ENCODE data around the gene FAM209B. TPM values are rescaled to one million over a fixed set of nuclear protein-coding genes. Genes with fewer than 3 reads are reported as not detected.
"Not testable (repeated sequence)": the region's sequence is repeated elsewhere in the genome, so short reads cannot be mapped to it uniquely, and the experiment has no call there.

Gene FAM209B, protein sequence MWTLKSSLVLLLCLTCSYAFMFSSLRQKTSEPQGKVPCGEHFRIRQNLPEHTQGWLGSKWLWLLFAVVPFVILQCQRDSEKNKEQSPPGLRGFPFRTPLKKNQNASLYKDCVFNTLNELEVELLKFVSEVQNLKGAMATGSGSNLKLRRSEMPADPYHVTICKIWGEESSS
- total RNA-seq: 1 to 10 TPM in 1 of 2 experiments, under 1 TPM in 1; 0.45 to 1.1 TPM

DNA sequence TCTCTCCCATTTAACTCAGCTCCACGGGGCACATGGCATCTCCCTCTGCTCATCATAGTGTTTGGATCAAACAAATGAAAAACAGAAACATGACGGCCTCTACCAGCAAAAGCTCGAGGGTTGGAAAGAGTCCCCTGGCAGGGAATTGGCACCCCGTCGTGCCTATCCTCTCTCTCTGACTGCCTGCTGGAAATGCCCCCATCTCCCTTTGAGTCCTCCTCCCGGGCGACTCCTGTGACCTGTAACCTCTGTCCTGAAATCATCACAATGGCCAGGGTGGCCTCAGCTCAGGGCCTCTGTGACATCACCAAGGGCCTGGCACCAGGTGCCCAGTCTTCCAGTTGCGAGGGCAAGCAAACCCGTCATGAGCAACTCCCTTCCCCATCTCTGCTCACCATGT lies at the start of gene FAM209B:
FAM209B (plus strand) TSS at position 301 of the 400 bp plus-strand sequence; CDS start at position 397, 96 bp downstream.
- DNase-seq; H3K4me1 Mint-ChIP-seq (ENCODE audit: low read depth); H3K27me3 Mint-ChIP-seq (ENCODE audit: low read depth); H3K36me3 Mint-ChIP-seq (ENCODE audit: low read depth); CTCF ChIA-PET; H3K27ac Mint-ChIP-seq; H3K4me3 Mint-ChIP-seq; ATAC-seq; H3K9me3 Mint-ChIP-seq (ENCODE audit: insufficient read depth); POLR2A ChIA-PET: not testable (repeated sequence)

DNA sequence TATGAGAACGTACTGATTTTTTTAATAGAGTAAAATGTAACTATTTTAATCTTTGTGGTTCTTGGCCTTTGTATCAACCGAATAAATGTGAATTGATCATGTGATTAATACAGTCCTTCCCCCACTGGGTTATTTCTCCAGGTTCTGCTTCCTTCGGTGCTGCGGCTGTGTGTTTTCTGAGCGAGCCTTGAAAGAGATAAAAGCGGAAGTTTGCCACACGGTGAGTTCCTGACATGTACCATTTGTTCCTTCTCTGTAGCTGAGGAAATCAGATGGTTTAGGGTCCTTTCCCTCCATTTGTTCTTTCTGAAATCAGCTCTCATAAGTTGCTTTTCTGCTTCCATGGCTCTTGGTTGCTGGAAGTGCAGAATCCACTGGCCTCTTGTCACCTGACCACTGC lies 49.1 kb upstream of the FAM209B start:
- H3K4me3 Mint-ChIP-seq: peak overlapping the region; percentile 58

DNA sequence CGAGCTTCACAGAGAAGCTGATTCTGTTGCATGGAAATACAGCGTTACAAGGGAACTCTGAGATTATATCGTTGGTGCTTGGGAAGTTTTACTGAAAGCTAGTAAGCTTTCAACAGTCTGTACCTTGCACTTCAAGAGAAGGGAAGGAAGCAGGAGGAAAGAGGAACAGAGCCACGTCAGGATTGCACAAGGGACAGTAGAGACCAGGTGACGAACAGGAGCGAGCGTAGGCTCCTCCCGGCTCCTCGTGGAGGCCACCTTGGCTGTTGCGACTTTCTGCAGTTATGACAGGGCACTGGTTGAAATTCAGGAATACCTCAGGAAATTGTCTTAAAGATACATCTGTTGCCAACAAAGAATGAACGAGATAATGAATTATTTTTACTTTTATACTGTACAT lies 45.8 kb upstream of the FAM209B start:
- peaks cover 69% of the 10 kb centered on the region for H3K36me3 Mint-ChIP-seq (ENCODE audit: low read depth)
- POLR2A ChIA-PET: no interaction called here
- CTCF ChIA-PET: no interaction called here
- H3K4me1 Mint-ChIP-seq (ENCODE audit: low read depth): peaks cover 21% of the 10 kb centered on the region
- no peak for ATAC-seq
- H3K27ac Mint-ChIP-seq: no peak overlapping the region
- no peak for DNase-seq
- H3K27me3 Mint-ChIP-seq (ENCODE audit: low read depth): no peaks in the 10 kb centered on the region
- H3K4me3 Mint-ChIP-seq: no peak overlapping the region
- no peaks in the 10 kb centered on the region for H3K9me3 Mint-ChIP-seq (ENCODE audit: insufficient read depth)

More for the DNA sequence above, 49.1 kb upstream of the FAM209B start:
- no peak for DNase-seq
- peak; percentile 38 for ATAC-seq
- ChIA-PET POLR2A (interaction anchor here (0.9 to 1.0 kb wide), 2 partner anchors 10 to 92 kb away, joined by 3 to 4 read pairs; partner anchors contain the start of genes AURKA and CSTF1), CTCF (no interaction called here)
- H3K27ac Mint-ChIP-seq: peak overlapping the region; percentile 83
- no peaks in the 10 kb centered on the region for H3K9me3 Mint-ChIP-seq (ENCODE audit: insufficient read depth)
- H3K36me3 Mint-ChIP-seq (ENCODE audit: low read depth): peaks cover 80% of the 10 kb centered on the region
- no peaks in the 10 kb centered on the region for H3K27me3 Mint-ChIP-seq (ENCODE audit: low read depth)
- peaks cover 21% of the 10 kb centered on the region for H3K4me1 Mint-ChIP-seq (ENCODE audit: low read depth)

DNA sequence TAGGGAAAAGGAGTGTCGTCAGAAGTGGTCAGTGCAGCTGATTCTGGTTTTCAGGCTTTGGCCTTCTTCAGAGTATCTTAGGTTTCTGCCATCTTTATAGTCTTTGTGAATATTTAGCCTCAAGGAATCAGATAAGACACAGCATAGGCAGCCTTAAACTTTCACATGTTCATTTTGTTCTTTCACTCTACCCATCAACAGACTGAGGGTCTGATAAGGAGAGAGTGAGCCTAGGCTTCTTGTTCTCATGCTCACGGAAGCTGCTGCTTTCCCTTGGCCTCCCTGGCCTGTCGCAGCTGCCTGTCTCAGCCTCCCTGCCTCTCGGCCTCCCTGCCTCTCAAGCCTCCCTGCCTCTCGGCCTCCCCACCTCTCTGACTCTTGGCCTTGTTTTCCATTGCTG lies 44.5 kb upstream of the FAM209B start:
- no peaks in the 10 kb centered on the region for H3K27me3 Mint-ChIP-seq (ENCODE audit: low read depth)
- ATAC-seq: no peak
- ChIA-PET POLR2A (no interaction called here), CTCF (no interaction called here)
- peaks cover 67% of the 10 kb centered on the region for H3K36me3 Mint-ChIP-seq (ENCODE audit: low read depth)
- no peak for DNase-seq
- H3K9me3 Mint-ChIP-seq (ENCODE audit: insufficient read depth): no peaks in the 10 kb centered on the region
- H3K4me1 Mint-ChIP-seq (ENCODE audit: low read depth): peaks cover 12% of the 10 kb centered on the region
- H3K27ac Mint-ChIP-seq: peak overlapping the region; percentile 47
- no peak overlapping the region for H3K4me3 Mint-ChIP-seq

DNA sequence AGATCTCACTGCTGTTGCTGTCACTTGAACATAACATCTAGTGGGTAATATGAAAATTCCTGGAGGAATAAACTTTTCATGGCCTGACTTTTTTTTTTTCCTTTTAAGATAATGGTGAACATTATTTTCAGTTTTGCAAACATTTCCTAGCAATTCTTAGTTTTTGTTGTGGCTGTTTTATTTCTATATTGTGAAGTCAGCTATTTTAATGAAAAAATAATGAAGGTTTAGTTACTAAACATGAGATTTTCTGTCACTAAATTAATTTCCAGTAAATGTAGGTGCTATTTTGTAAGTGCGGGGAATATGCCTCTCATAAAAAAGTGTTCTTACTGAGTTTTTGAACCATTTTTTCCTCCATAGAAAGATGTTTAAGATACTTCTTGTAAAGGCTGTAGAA lies 31.9 kb upstream of the FAM209B start:
- H3K9me3 Mint-ChIP-seq (ENCODE audit: insufficient read depth): no peaks in the 10 kb centered on the region
- ChIA-PET CTCF (no interaction called here), POLR2A (no interaction called here)
- H3K27ac Mint-ChIP-seq: no peak overlapping the region
- peaks cover 3% of the 10 kb centered on the region for H3K4me1 Mint-ChIP-seq (ENCODE audit: low read depth)
- H3K36me3 Mint-ChIP-seq (ENCODE audit: low read depth): peaks cover 28% of the 10 kb centered on the region
- no peak overlapping the region for H3K4me3 Mint-ChIP-seq
- no peaks in the 10 kb centered on the region for H3K27me3 Mint-ChIP-seq (ENCODE audit: low read depth)
- no peak for ATAC-seq
- no peak for DNase-seq

DNA sequence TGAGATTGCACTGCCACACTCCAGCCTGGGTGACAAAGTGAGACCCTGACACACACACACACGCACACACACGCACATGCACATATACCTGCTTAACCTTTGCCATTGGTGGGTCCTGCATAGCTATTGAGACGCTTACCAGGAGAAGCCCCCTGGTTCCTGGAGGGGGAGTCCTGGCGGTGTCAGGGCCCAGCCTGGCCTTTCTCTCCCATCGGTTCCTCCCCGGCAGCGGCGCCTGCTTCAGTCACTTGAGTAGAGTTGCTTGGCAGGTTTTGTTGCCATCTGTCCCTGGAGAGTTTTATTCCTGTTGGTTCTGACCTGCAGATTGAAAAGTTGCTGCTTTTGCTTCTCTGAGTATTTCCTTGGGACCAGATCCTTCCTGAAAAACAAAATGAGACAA lies 29.1 kb upstream of the FAM209B start:
- no peaks in the 10 kb centered on the region for H3K9me3 Mint-ChIP-seq (ENCODE audit: insufficient read depth)
- no peak for ATAC-seq
- DNase-seq: no peak
- H3K36me3 Mint-ChIP-seq (ENCODE audit: low read depth): peaks cover 26% of the 10 kb centered on the region
- peak overlapping the region; percentile 49 for H3K27ac Mint-ChIP-seq
- peaks cover 3% of the 10 kb centered on the region for H3K4me1 Mint-ChIP-seq (ENCODE audit: low read depth)
- H3K4me3 Mint-ChIP-seq: no peak overlapping the region
- ChIA-PET CTCF (interaction anchor here (1.0 kb wide), 1 partner anchor 109 kb away, joined by 3 read pairs; no protein-coding TSS in a partner anchor), POLR2A (no interaction called here)
- no peaks in the 10 kb centered on the region for H3K27me3 Mint-ChIP-seq (ENCODE audit: low read depth)

DNA sequence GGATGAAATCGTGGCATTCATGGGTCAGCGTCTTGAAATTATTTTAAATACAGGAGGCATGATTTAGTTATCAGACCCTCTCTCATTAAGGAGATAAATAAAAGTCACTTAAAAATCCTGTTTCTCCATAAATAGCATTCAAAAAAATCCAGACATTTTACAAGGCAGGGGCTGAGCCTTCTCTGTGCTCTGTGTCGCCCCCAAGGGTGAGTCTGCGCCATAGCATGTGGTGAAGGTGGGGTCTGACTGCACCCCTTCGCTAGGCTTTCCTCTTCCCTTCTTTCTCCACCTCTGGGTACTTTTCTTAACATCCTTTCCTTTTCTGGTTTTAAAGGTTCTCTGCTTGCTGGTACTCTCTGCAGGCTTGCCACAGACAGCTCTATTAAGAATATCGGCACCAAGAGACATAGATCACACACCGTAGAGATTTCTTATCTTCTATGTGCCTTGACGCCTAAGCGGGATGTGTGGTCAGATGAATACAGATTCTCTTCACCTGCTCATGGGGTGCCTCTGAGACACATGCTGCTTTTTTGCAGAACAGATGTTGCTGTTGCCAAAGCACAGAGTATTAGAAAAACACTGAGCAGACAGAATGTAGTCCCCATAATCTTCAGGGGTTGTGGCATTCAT lies 28.6 kb upstream of the FAM209B start:
- peaks cover 3% of the 10 kb centered on the region for H3K4me1 Mint-ChIP-seq (ENCODE audit: low read depth)
- ATAC-seq (peak; percentile 67), DNase-seq (peak; percentile 28)
- CTCF ChIA-PET: interaction anchor here (1.0 to 1.6 kb wide), 3 partner anchors 10 to 109 kb away, joined by 3 read pairs; no protein-coding TSS in a partner anchor
- H3K27me3 Mint-ChIP-seq (ENCODE audit: low read depth): no peaks in the 10 kb centered on the region
- peak overlapping the region; percentile 49 for H3K27ac Mint-ChIP-seq
- peaks cover 27% of the 10 kb centered on the region for H3K36me3 Mint-ChIP-seq (ENCODE audit: low read depth)
- no peaks in the 10 kb centered on the region for H3K9me3 Mint-ChIP-seq (ENCODE audit: insufficient read depth)
- no peak overlapping the region for H3K4me3 Mint-ChIP-seq
- POLR2A ChIA-PET: no interaction called here

DNA sequence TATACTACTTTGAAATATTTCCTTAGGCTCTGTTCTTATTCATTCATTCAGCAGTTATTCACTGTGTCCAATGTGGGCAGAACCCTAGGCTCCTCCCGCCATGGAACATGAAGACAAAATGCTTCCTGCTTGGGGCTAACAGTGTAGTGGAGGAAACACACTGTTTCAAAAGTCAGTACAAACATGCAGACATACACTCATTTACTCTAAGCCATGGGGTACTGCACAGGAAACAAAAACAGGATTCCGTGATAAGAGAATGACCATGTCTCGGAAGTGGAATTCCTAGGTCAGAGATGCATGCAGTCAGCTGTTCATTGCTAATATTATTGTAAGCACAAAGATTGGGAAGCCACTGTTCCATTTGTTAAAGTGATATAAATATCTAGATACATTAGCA lies 26.9 kb upstream of the FAM209B start:
- ChIA-PET POLR2A (no interaction called here), CTCF (interaction anchor here (1.6 kb wide), 1 partner anchor 8 kb away, joined by 3 read pairs; no protein-coding TSS in a partner anchor)
- peaks cover 24% of the 10 kb centered on the region for H3K36me3 Mint-ChIP-seq (ENCODE audit: low read depth)
- H3K4me3 Mint-ChIP-seq: no peak overlapping the region
- no peaks in the 10 kb centered on the region for H3K27me3 Mint-ChIP-seq (ENCODE audit: low read depth)
- no peak overlapping the region for H3K27ac Mint-ChIP-seq
- no peaks in the 10 kb centered on the region for H3K9me3 Mint-ChIP-seq (ENCODE audit: insufficient read depth)
- ATAC-seq (no peak), DNase-seq (no peak)
- peaks cover 3% of the 10 kb centered on the region for H3K4me1 Mint-ChIP-seq (ENCODE audit: low read depth)

DNA sequence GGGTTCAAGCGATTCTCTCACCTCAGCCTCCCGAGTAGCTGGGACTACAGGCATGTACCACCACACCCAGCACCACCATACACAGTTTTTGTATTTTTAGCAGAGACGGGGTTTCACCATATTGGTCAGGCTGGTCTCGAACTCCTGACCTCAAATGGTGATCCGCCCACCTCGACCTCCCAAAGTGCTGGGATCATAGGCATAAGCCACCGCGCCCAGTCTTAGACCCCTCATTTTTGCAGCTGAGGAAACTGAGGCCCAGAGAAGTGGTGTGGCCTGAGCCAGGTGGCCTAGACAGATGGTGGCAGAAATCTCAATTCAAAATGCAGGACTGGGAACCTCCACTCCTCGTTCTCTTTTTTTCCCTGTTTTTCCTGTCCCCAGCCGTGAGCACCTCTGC lies 21.1 kb upstream of the FAM209B start:
- Mint-ChIP-seq H3K4me1 (ENCODE audit: low read depth) (no peaks in the 10 kb centered on the region), H3K27ac (peak overlapping the region; percentile 30), H3K4me3 (no peak overlapping the region), H3K27me3 (ENCODE audit: low read depth) (no peaks in the 10 kb centered on the region), H3K9me3 (ENCODE audit: insufficient read depth) (no peaks in the 10 kb centered on the region), H3K36me3 (ENCODE audit: low read depth) (peaks cover 40% of the 10 kb centered on the region)
- CTCF ChIA-PET: no interaction called here
- no peak for DNase-seq
- no peak for ATAC-seq
- POLR2A ChIA-PET: no interaction called here

DNA sequence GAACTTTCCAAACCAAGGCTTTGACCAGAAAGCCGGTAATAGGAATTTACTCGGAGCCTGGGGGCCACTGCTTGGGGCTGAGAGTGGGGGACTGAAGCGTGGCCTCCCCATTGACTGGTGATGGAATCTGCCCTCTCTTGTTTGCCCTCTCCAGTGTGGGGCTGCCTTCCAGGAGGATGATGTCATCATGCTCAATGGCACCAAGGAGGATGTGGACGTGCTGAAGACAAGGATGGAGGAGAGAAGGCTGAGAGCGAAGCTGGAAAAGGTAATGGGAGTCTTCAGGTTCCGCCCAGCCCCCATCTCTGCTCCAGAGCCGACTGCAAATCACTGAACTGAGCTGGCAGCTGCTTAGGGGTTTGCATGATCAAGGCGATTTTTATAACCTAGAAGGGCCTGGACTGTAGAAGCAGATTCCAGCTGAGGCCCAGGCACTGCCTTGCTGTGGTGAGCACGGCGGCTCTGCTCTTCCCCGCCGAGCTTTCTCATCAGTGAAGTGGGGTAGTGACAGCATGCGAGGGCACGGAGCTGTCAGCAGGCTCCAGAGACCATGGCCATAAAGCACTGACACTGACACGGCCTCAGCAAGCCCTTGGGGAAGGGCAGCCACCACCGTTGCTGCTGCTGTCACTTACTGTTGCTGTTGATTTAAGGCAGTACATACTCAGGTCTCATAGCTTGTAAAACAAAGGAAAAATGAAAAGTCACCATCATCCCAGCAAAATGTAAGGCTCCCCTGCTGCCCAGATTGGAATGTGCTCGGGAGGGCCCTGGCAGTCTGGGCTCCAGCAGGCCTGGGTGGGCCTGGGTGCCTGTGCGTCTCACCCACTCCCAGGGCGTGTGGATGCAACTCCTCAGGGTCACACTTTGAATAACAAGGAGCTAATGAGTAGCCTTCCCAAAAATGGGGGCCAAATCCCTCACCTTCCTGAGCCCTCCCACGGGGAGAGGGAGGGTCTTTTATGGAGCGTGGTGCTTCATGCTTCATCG lies 19.6 kb upstream of the FAM209B start:
- ChIA-PET CTCF (interaction anchor here (0.7 kb wide), 1 partner anchor 8 kb away, joined by 3 read pairs; no protein-coding TSS in a partner anchor), POLR2A (no interaction called here)
- Mint-ChIP-seq H3K36me3 (ENCODE audit: low read depth) (peaks cover 46% of the 10 kb centered on the region), H3K4me1 (ENCODE audit: low read depth) (no peaks in the 10 kb centered on the region), H3K27me3 (ENCODE audit: low read depth) (no peaks in the 10 kb centered on the region), H3K4me3 (no peak overlapping the region), H3K9me3 (ENCODE audit: insufficient read depth) (no peaks in the 10 kb centered on the region), H3K27ac (no peak overlapping the region)
- DNase-seq (no peak), ATAC-seq (no peak)

DNA sequence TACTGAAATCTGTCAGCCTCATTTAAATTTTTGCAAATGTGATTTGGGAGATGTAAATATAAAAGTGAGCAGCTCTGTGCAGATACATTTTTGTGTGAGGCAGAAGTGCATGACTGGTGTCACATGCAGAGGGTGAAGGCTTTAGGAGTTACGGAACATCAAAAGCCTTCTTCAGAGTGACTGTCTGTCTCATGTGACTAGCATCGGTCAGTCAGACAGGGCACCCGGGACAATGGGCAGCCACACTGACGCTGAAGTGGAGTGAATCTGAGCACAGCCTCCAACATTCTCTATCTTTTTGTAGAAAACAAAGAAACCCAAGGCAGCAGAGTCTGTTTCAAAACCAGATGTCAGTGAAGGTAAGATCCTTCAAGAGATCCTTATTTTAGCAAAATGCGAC lies 16.4 kb upstream of the FAM209B start:
- POLR2A ChIA-PET: no interaction called here
- H3K9me3 Mint-ChIP-seq (ENCODE audit: insufficient read depth): peaks cover 12% of the 10 kb centered on the region
- H3K36me3 Mint-ChIP-seq (ENCODE audit: low read depth): peaks cover 73% of the 10 kb centered on the region
- DNase-seq (no peak), ATAC-seq (no peak)
- H3K4me1 Mint-ChIP-seq (ENCODE audit: low read depth): no peaks in the 10 kb centered on the region
- H3K27ac Mint-ChIP-seq: no peak overlapping the region
- H3K4me3 Mint-ChIP-seq: no peak overlapping the region
- CTCF ChIA-PET: interaction anchor here (0.7 to 1.9 kb wide), 9 partner anchors 9 to 124 kb away, joined by 3 to 8 read pairs (median 5); partner anchors contain the start of genes AURKA, CASS4, CSTF1 and RTF2
- no peaks in the 10 kb centered on the region for H3K27me3 Mint-ChIP-seq (ENCODE audit: low read depth)

DNA sequence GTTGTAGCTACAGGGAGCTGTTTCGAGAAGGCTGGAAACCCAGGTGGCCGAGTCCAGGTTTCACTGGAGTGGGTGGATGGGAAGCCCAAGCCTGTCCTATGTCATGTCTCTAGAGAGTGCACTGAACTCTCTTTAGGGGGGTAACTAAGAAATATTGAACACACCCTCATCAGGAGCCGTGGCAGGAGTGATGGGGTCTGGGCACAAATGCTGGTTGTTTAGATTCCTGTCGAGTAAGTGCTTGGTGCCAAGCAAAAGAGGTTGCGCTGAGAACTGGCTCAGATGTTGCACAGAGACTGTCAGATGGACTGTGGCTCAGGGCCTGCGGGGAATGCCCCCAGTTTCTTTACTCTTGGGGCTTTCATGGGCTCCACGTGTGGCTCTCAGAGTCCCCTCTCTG lies 15.8 kb upstream of the FAM209B start:
- Mint-ChIP-seq H3K27ac (no peak overlapping the region), H3K27me3 (ENCODE audit: low read depth) (no peaks in the 10 kb centered on the region), H3K4me1 (ENCODE audit: low read depth) (no peaks in the 10 kb centered on the region), H3K36me3 (ENCODE audit: low read depth) (peaks cover 75% of the 10 kb centered on the region), H3K9me3 (ENCODE audit: insufficient read depth) (peaks cover 12% of the 10 kb centered on the region), H3K4me3 (no peak overlapping the region)
- DNase-seq (no peak), ATAC-seq (no peak)
- POLR2A ChIA-PET: no interaction called here
- CTCF ChIA-PET: no interaction called here

All from activated CD8-positive, alpha-beta T cell treated with anti-CD3 and anti-CD28 coated beads, Interleukin-2, amount 10 ng/mL, durations not matched to agents 7 days and 5 days (primary cell).